Naive thymus-derived CD4-positive, alpha-beta T cell (primary cell): ENCODE data around the gene FPR3. TPM values are rescaled to one million over a fixed set of nuclear protein-coding genes. Genes with fewer than 3 reads are reported as not detected.
A peak's percentile ranks its signal among the peaks of the same experiment; 100 is the strongest.
"Not testable (repeated sequence)": the region's sequence is repeated elsewhere in the genome, so short reads cannot be mapped to it uniquely, and the experiment has no call there.

ENCODE experiments used
- ATAC-seq: fragments of 150-1000 bp; cut with Tn5 transposase; 2 replicates; pipeline ENCODE4 v1.10.0; 2021; ENCODE audit warnings: mild to moderate bottlenecking, moderate library complexity
- CTCF ChIA-PET: fragments of 350-600 bp; sonication (Branson Sonifier 250); formaldehyde crosslinking; loops from one replicate; lab custom pipeline; 2021; ENCODE audit warnings: antibody characterized with exemption; lab: Charles Lee
- POLR2A ChIA-PET: fragments of 350-600 bp; sonication (Branson Sonifier 250); formaldehyde crosslinking; loops from one replicate; lab custom pipeline; 2021; ENCODE audit warnings: antibody characterized with exemption, inconsistent platforms; lab: Charles Lee
- DNase-seq, 9 donors: peaks; one replicate each; pipeline versions ENCODE4 v3.0.0 to v3.0.0-alpha.2; 2020 to 2022; ENCODE audit warnings: mixed read lengths in 1 of 9
- H3K27ac ChIP-seq: one replicate; pipeline ENCODE4 v1.7.0; 2013; ENCODE audit warnings: mild to moderate bottlenecking, low read depth, low read length, moderate library complexity
- H3K27me3 ChIP-seq, 2 donors: one replicate each; pipeline ENCODE4 v1.7.0; 2013; ENCODE audit warnings: low read length in 2 of 2, mild to moderate bottlenecking in 2 of 2, moderate library complexity in 2 of 2; ENCODE audit not compliant: control insufficient read depth in 2 of 2, insufficient read depth in 2 of 2
- H3K36me3 ChIP-seq, 3 experiments: 1 replicate in 2 of 3; 2 replicates in 1 of 3; pipeline ENCODE4 v1.7.0; 2013; ENCODE audit warnings: low read length in 3 of 3, mild to moderate bottlenecking in 3 of 3, moderate library complexity in 1 of 3; ENCODE audit not compliant: insufficient read depth in 3 of 3, control insufficient read depth in 2 of 3
- H3K4me1 ChIP-seq, 2 donors: one replicate each; pipeline ENCODE4 v1.7.0; 2013; ENCODE audit warnings: low read length in 2 of 2, mild to moderate bottlenecking in 2 of 2, moderate library complexity in 1 of 2; ENCODE audit not compliant: control insufficient read depth in 2 of 2, insufficient read depth in 2 of 2
- H3K4me3 ChIP-seq: 2 replicates; pipeline ENCODE4 v1.7.0; 2013; ENCODE audit warnings: mild to moderate bottlenecking, low read length
- H3K9me3 ChIP-seq, 3 experiments: 1 replicate in 2 of 3; 2 replicates in 1 of 3; pipeline ENCODE4 v1.7.0; 2013; ENCODE audit warnings: low read length in 3 of 3; ENCODE audit not compliant: control insufficient read depth in 2 of 3
- H3K27ac Mint-ChIP-seq, 9 donors: one replicate each; pipeline ENCODE4 v1.8.0; 2020 to 2022; ENCODE audit warnings: mixed read lengths in 9 of 9, mild to moderate bottlenecking in 8 of 9, moderate library complexity in 5 of 9, inconsistent platforms in 2 of 9
- H3K27me3 Mint-ChIP-seq, 5 donors: one replicate each; pipeline ENCODE4 v1.8.0; 2021 to 2022; ENCODE audit warnings: mixed read lengths in 5 of 5, mild to moderate bottlenecking in 1 of 5
- H3K36me3 Mint-ChIP-seq, 5 donors: one replicate each; pipeline ENCODE4 v1.8.0; 2020 to 2022; ENCODE audit warnings: mixed read lengths in 5 of 5, mild to moderate bottlenecking in 3 of 5, inconsistent platforms in 1 of 5
- H3K4me1 Mint-ChIP-seq, 7 donors: one replicate each; pipeline ENCODE4 v1.8.0; 2020 to 2022; ENCODE audit warnings: mixed read lengths in 7 of 7, mild to moderate bottlenecking in 3 of 7, inconsistent platforms in 1 of 7
- H3K4me3 Mint-ChIP-seq, 10 donors: one replicate each; pipeline ENCODE4 v1.8.0; 2020 to 2022; ENCODE audit warnings: mild to moderate bottlenecking in 10 of 10, mixed read lengths in 10 of 10, moderate library complexity in 6 of 10, inconsistent platforms in 2 of 10
- H3K9me3 Mint-ChIP-seq, 11 donors: one replicate each; pipeline ENCODE4 v1.8.0; 2020 to 2022; ENCODE audit warnings: mixed read lengths in 11 of 11, mild to moderate bottlenecking in 4 of 11, inconsistent platforms in 1 of 11, moderate library complexity in 1 of 11
- intact Hi-C, 2 donors: fragments of 100-400 bp; cut with micrococcal nuclease; formaldehyde crosslinking; loops; one replicate each; pipeline ENCODE4 v1.15.1; 2023
- polyA plus RNA-seq, 2 donors: library from polyadenylated mRNA; unstranded; fragments of 300-500 nt; fragmentation: Illumina TruSeq; gene quantifications; one replicate each; pipeline ENCODE4 v1.2.3, GENCODE V29; 2021
- total RNA-seq, 6 experiments: library from RNA in 5 of 6; stranded (reverse) in 5 of 6; gene quantifications; 1 replicate in 5 of 6; 2 replicates in 1 of 6; pipeline ENCODE4 v1.2.3 and lab custom pipeline; 2021 to 2026

Gene FPR3
- total and polyA plus RNA-seq, 7 experiments from 2014 or later = 0.13 to 5.1 (median 3.0) TPM; not detected in 3

DNA sequence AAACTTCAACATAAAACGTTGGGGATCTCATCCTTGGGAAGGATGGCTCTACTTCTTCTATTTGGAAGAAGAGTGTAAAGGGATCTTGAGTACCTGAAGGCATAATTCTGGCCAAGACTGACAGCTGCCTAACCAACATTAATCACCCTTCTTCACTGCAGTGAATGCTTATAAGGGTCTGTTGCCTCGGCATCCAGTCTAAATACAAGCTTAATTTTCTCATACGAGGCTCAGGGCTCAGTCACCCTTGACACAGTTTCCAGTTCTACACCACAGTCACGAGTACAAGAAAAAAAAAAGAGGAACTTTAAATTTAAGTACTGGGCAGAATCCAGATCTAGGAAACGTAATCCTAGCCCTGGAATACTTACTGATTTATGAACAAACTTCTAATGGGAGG is 9.0 kb downstream of the FPR3 start:
- no peak overlapping the region for H3K4me3 ChIP-seq
- Mint-ChIP-seq H3K9me3 (peaks cover 0 to 66% (median 23%) of the 10 kb centered on the region in 11 donors), H3K36me3 (peaks cover 0 to 5% (median 0%) of the 10 kb centered on the region in 5 donors), H3K4me1 (peaks cover 0 to 7% (median 0%) of the 10 kb centered on the region in 7 donors), H3K27me3 (peaks cover 0 to 26% (median 8%) of the 10 kb centered on the region in 5 donors), H3K27ac (no peak overlapping the region), H3K4me3 (no peak overlapping the region)
- no peaks in the 10 kb centered on the region for H3K4me1 ChIP-seq
- ChIA-PET CTCF (no interaction called here), POLR2A (no interaction called here)
- no peak overlapping the region for H3K27ac ChIP-seq
- no peaks in the 10 kb centered on the region for H3K36me3 ChIP-seq
- DNase-seq = no peak
- H3K9me3 ChIP-seq = no peaks in the 10 kb centered on the region
- no peaks in the 10 kb centered on the region for H3K27me3 ChIP-seq
- intact Hi-C loops = no loop called here
- ATAC-seq = peak; percentile 54

DNA sequence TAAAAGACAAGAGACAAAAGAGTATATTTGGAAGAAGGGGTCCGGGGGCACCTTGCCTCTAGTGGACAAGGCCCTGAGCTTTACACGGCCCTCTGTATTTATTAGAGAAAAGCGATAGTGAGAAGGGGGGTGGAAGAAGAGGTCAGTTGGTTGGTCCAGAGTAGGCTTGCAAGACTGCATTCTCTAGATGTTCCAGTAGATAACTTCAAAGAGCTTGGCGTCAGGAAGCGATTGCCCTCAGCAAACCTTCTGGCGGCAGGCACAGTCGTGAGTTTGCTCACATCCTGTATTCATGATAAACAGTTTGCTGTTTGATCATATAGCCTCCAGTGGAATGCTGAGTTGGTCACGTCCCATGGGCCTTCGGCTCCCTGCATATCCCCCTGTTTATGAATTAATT is 9.8 kb downstream of the FPR3 start:
- CTCF ChIA-PET, H3K4me1 ChIP-seq, H3K36me3 ChIP-seq, intact Hi-C loops, H3K4me3 ChIP-seq, H3K4me1 Mint-ChIP-seq, POLR2A ChIA-PET, H3K27ac ChIP-seq, H3K9me3 ChIP-seq, DNase-seq, H3K4me3 Mint-ChIP-seq, H3K36me3 Mint-ChIP-seq, H3K27me3 ChIP-seq, ATAC-seq, H3K27ac Mint-ChIP-seq: not testable (repeated sequence)
- Mint-ChIP-seq H3K9me3 (peaks cover 0 to 67% (median 19%) of the 10 kb centered on the region in 11 donors), H3K27me3 (peaks cover 0 to 20% (median 6%) of the 10 kb centered on the region in 5 donors)

GRCh38 chr19:51805396-51805795 is 10.4 kb downstream of the FPR3 start:
- DNase-seq, H3K4me3 ChIP-seq, POLR2A ChIA-PET, H3K4me1 Mint-ChIP-seq, H3K36me3 ChIP-seq, intact Hi-C loops, H3K4me1 ChIP-seq, H3K36me3 Mint-ChIP-seq, H3K27ac ChIP-seq, H3K4me3 Mint-ChIP-seq, ATAC-seq, H3K27me3 ChIP-seq, H3K9me3 ChIP-seq, H3K27ac Mint-ChIP-seq, CTCF ChIA-PET: not testable (repeated sequence)
- Mint-ChIP-seq H3K27me3 (peaks cover 0 to 20% (median 3%) of the 10 kb centered on the region in 5 donors), H3K9me3 (peaks cover 0 to 67% (median 17%) of the 10 kb centered on the region in 11 donors)

DNA sequence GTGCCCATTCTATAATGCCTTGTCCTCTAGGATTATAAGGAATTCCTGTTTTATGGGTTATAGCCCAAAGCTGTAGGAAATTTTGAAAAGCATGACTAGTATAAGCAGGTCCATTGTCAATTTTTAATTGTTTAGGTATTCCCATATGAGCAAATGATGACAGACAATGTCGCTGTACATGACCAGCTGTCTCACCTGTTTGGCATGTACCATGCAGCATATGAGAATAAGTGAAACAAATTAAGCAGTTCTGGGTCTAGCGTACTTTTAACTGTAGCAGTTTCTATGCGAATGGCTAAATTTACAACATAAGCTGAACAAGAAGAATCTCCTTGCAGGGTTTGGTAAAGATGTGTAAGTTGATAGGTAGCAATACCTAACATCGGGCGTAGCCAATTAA is 11.6 kb downstream of the FPR3 start:
- H3K4me1 Mint-ChIP-seq, CTCF ChIA-PET, H3K27me3 ChIP-seq, H3K27ac Mint-ChIP-seq, ATAC-seq, H3K4me3 Mint-ChIP-seq, H3K9me3 ChIP-seq, DNase-seq, POLR2A ChIA-PET, H3K36me3 Mint-ChIP-seq, H3K36me3 ChIP-seq, H3K27ac ChIP-seq, H3K4me3 ChIP-seq, intact Hi-C loops, H3K4me1 ChIP-seq: not testable (repeated sequence)
- Mint-ChIP-seq H3K27me3 (peaks cover 0 to 20% (median 3%) of the 10 kb centered on the region in 5 donors), H3K9me3 (peaks cover 0 to 71% (median 16%) of the 10 kb centered on the region in 11 donors)

DNA sequence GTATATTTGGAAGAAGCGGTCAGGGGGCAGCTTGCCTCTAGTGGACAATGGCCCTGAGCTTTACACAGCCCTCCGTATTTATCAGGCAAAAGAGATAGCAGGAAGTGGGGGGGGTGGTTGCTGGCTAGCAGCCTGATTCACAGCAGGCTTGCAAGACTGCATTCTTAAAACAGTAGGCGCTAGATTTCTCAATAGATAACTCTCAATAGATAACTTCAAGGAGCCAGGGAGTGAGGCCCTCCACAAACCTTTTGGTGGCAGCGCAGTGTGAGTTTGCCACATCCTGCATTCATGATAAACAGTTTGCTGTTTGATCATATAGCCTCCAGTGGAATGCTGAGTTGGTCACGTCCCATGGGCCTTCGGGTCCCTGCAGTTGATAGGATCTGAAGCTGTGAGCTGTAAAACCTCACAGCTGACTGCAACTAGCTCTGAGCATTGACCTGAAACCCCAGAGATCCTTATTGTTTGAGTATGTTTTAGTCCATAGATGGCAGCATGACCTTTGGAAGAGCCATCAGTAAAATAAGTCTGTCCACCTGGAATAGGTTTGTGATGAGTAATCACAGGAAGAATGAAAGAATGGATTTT is 12.2 kb downstream of the FPR3 start:
- Histone ChIP-seq H3K4me1 (no peaks in the 10 kb centered on the region), H3K4me3 (no peak overlapping the region), H3K27me3 (no peaks in the 10 kb centered on the region), H3K9me3 (no peaks in the 10 kb centered on the region), H3K27ac (no peak overlapping the region), H3K36me3 (no peaks in the 10 kb centered on the region)
- intact Hi-C loops = no loop called here
- DNase-seq = no peak
- ChIA-PET CTCF (no interaction called here), POLR2A (no interaction called here)
- Mint-ChIP-seq H3K36me3 (peaks cover 0 to 5% (median 0%) of the 10 kb centered on the region in 5 donors), H3K9me3 (peaks cover 0 to 74% (median 16%) of the 10 kb centered on the region in 11 donors), H3K4me1 (peaks cover 0 to 7% (median 0%) of the 10 kb centered on the region in 7 donors), H3K4me3 (no peak overlapping the region), H3K27me3 (peaks cover 0 to 15% (median 3%) of the 10 kb centered on the region in 5 donors), H3K27ac (no peak overlapping the region)
- no peak for ATAC-seq

GRCh38 chr19:51807925-51808324 is 13.0 kb downstream of the FPR3 start:
- Mint-ChIP-seq H3K36me3 (peaks cover 0 to 5% (median 0%) of the 10 kb centered on the region in 5 donors), H3K4me3 (no peak overlapping the region), H3K27me3 (peaks cover 0 to 11% (median 3%) of the 10 kb centered on the region in 5 donors), H3K9me3 (peaks cover 0 to 77% (median 20%) of the 10 kb centered on the region in 11 donors), H3K4me1 (peaks cover 0 to 7% (median 0%) of the 10 kb centered on the region in 7 donors), H3K27ac (no peak overlapping the region)
- ATAC-seq (no peak), DNase-seq (no peak)
- ChIA-PET POLR2A (no interaction called here), CTCF (no interaction called here)
- peaks cover 0 to 4% (median 0%) of the 10 kb centered on the region in 3 experiments for H3K9me3 ChIP-seq
- no peaks in the 10 kb centered on the region for H3K36me3 ChIP-seq
- no peak overlapping the region for H3K4me3 ChIP-seq
- H3K4me1 ChIP-seq = no peaks in the 10 kb centered on the region
- no peak overlapping the region for H3K27ac ChIP-seq
- intact Hi-C loops = no loop called here
- no peaks in the 10 kb centered on the region for H3K27me3 ChIP-seq
